ENCODE measurements around the gene SPPL2C.
A peak's percentile ranks its signal among the peaks of the same experiment; 100 is the strongest.

The SPPL2C gene

GRCh38 chr17:45823598-45823997 lies 21.1 kb upstream of the SPPL2C start:
- Mint-ChIP-seq H3K4me1 (no peaks in the 10 kb centered on the region), H3K9me3 (no peaks in the 10 kb centered on the region), H3K27ac (no peak overlapping the region), H3K4me3 (peak overlapping the region in 1 of 2 donors; percentile 52), H3K27me3 (peaks cover 17% of the 10 kb centered on the region)
- ATAC-seq: no peak
- no peak for DNase-seq

GRCh38 chr17:45824475-45824874 lies 20.2 kb upstream of the SPPL2C start:
- no peak overlapping the region for H3K4me3 Mint-ChIP-seq
- no peaks in the 10 kb centered on the region for H3K9me3 Mint-ChIP-seq
- H3K27me3 Mint-ChIP-seq: peaks cover 16% of the 10 kb centered on the region
- ATAC-seq (no peak), DNase-seq (no peak)
- H3K27ac Mint-ChIP-seq: no peak overlapping the region
- H3K4me1 Mint-ChIP-seq: no peaks in the 10 kb centered on the region

- ATAC-seq (no peak), DNase-seq (no peak)
- H3K27me3 Mint-ChIP-seq: peaks cover 10% of the 10 kb centered on the region
- no peaks in the 10 kb centered on the region for H3K9me3 Mint-ChIP-seq
- no peaks in the 10 kb centered on the region for H3K4me1 Mint-ChIP-seq
- H3K4me3 Mint-ChIP-seq: no peak overlapping the region
- no peak overlapping the region for H3K27ac Mint-ChIP-seq
Measured at GRCh38 chr17:45824901-45825492, 19.7 kb upstream of the SPPL2C start.

- DNase-seq (no peak), ATAC-seq (no peak)
- Mint-ChIP-seq H3K4me1 (no peaks in the 10 kb centered on the region), H3K9me3 (no peaks in the 10 kb centered on the region), H3K4me3 (no peak overlapping the region), H3K27me3 (peaks cover 3% of the 10 kb centered on the region), H3K27ac (no peak overlapping the region)
Measured at GRCh38 chr17:45825792-45826191, 18.9 kb upstream of the SPPL2C start.

- no peak for DNase-seq
- Mint-ChIP-seq H3K27ac (peak overlapping the region in 1 of 2 donors; percentile 8), H3K9me3 (no peaks in the 10 kb centered on the region), H3K4me1 (no peaks in the 10 kb centered on the region), H3K27me3 (no peaks in the 10 kb centered on the region), H3K4me3 (no peak overlapping the region)
- no peak for ATAC-seq
Measured at GRCh38 chr17:45826919-45827588, 17.6 kb upstream of the SPPL2C start.

GRCh38 chr17:45828171-45828570 lies 16.5 kb upstream of the SPPL2C start:
- Mint-ChIP-seq H3K4me1 (no peaks in the 10 kb centered on the region), H3K9me3 (no peaks in the 10 kb centered on the region), H3K27me3 (no peaks in the 10 kb centered on the region), H3K4me3 (no peak overlapping the region), H3K27ac (no peak overlapping the region)
- ATAC-seq (no peak), DNase-seq (no peak)

GRCh38 chr17:45828582-45829133 lies 16.0 kb upstream of the SPPL2C start:
- Mint-ChIP-seq H3K27ac (no peak overlapping the region), H3K9me3 (no peaks in the 10 kb centered on the region), H3K4me1 (no peaks in the 10 kb centered on the region), H3K4me3 (no peak overlapping the region), H3K27me3 (no peaks in the 10 kb centered on the region)
- no peak for ATAC-seq
- no peak for DNase-seq

GRCh38 chr17:45833920-45834319 lies 10.8 kb upstream of the SPPL2C start:
- Mint-ChIP-seq H3K27me3 (peaks cover 8% of the 10 kb centered on the region), H3K9me3 (no peaks in the 10 kb centered on the region)
- no peak for ATAC-seq

GRCh38 chr17:45834471-45835396 lies 9.9 kb upstream of the SPPL2C start:
- Mint-ChIP-seq H3K27me3 (peaks cover 8% of the 10 kb centered on the region), H3K27ac (peak overlapping the region in 1 of 2 donors; percentile 67)

More at GRCh38 chr17:45833920-45834319, 10.8 kb upstream of the SPPL2C start:
- no peak overlapping the region for H3K27ac Mint-ChIP-seq
- DNase-seq: no peak
- H3K4me1 Mint-ChIP-seq: no peaks in the 10 kb centered on the region
- no peak overlapping the region for H3K4me3 Mint-ChIP-seq

GRCh38 chr17:45835481-45835880 lies 9.2 kb upstream of the SPPL2C start:
- Mint-ChIP-seq H3K4me3 (no peak overlapping the region), H3K27me3 (peaks cover 8% of the 10 kb centered on the region), H3K27ac (peak overlapping the region in 1 of 2 donors; percentile 48), H3K4me1 (no peaks in the 10 kb centered on the region), H3K9me3 (no peaks in the 10 kb centered on the region)
- ATAC-seq (no peak), DNase-seq (no peak)

More at GRCh38 chr17:45834471-45835396, 9.9 kb upstream of the SPPL2C start:
- Mint-ChIP-seq H3K9me3 (no peaks in the 10 kb centered on the region), H3K4me1 (no peaks in the 10 kb centered on the region), H3K4me3 (no peak overlapping the region)
- ATAC-seq (no peak), DNase-seq (no peak)

- H3K4me1 Mint-ChIP-seq: no peaks in the 10 kb centered on the region
- H3K4me3 Mint-ChIP-seq: no peak overlapping the region
- no peak for DNase-seq
- H3K9me3 Mint-ChIP-seq: no peaks in the 10 kb centered on the region
- H3K27me3 Mint-ChIP-seq: peaks cover 8% of the 10 kb centered on the region
- ATAC-seq: no peak
- no peak overlapping the region for H3K27ac Mint-ChIP-seq
Measured at GRCh38 chr17:45836047-45837044, 8.3 kb upstream of the SPPL2C start.

GRCh38 chr17:45837187-45837586 lies 7.5 kb upstream of the SPPL2C start:
- H3K27me3 Mint-ChIP-seq: peaks cover 8% of the 10 kb centered on the region
- no peak overlapping the region for H3K27ac Mint-ChIP-seq
- H3K4me3 Mint-ChIP-seq: no peak overlapping the region
- H3K9me3 Mint-ChIP-seq: no peaks in the 10 kb centered on the region
- ATAC-seq: no peak
- H3K4me1 Mint-ChIP-seq: no peaks in the 10 kb centered on the region
- DNase-seq: no peak

- no peak overlapping the region for H3K4me3 Mint-ChIP-seq
- ATAC-seq (no peak), DNase-seq (no peak)
Measured at GRCh38 chr17:45837603-45838002, 7.1 kb upstream of the SPPL2C start.

GRCh38 chr17:45838751-45839295 lies 5.9 kb upstream of the SPPL2C start:
- Mint-ChIP-seq H3K4me3 (no peak overlapping the region), H3K27me3 (peaks cover 8% of the 10 kb centered on the region), H3K4me1 (no peaks in the 10 kb centered on the region), H3K9me3 (no peaks in the 10 kb centered on the region), H3K27ac (peak overlapping the region in 1 of 2 donors; percentile 77)
- DNase-seq: no peak
- ATAC-seq: no peak

More at GRCh38 chr17:45837603-45838002, 7.1 kb upstream of the SPPL2C start:
- H3K4me1 Mint-ChIP-seq: no peaks in the 10 kb centered on the region
- no peak overlapping the region for H3K27ac Mint-ChIP-seq
- peaks cover 8% of the 10 kb centered on the region for H3K27me3 Mint-ChIP-seq
- no peaks in the 10 kb centered on the region for H3K9me3 Mint-ChIP-seq

Data from stimulated activated naive CD8-positive, alpha-beta T cell treated with anti-CD3 and anti-CD28 coated beads, Interleukin-15, amount 100 ng/mL, for 72 hours (primary cell).